GM15510 (cell line): ENCODE data around the gene PRSS22.

Source experiments
- POLR2A ChIP-seq: IDR thresholded peaks from 3 replicates; pipeline ENCODE4 v1.6.1; 2011; ENCODE audit warnings: borderline replicate concordance; ENCODE audit not compliant: insufficient read length; ENCODE audit errors: extremely low read depth

Gene PRSS22

GRCh38 chr16:2828876-2829430 lies 29.0 kb downstream of the PRSS22 start:
- TF ChIP-seq POLR2A = no peak

- TF ChIP-seq POLR2A = no peak
These were observed 29.5 kb downstream of the PRSS22 start for GRCh38 chr16:2828521-2828840.

GRCh38 chr16:2827831-2828520 lies 30.0 kb downstream of the PRSS22 start:
- TF ChIP-seq POLR2A = no peak

GRCh38 chr16:2827374-2827791 lies 30.6 kb downstream of the PRSS22 start:
- no peak for TF ChIP-seq POLR2A

GRCh38 chr16:2826591-2827373 lies 31.2 kb downstream of the PRSS22 start:
- TF ChIP-seq POLR2A = no peak

- no peak for TF ChIP-seq POLR2A
These were observed 32.1 kb downstream of the PRSS22 start for GRCh38 chr16:2825906-2826305.

GRCh38 chr16:2825049-2825742 lies 32.8 kb downstream of the PRSS22 start:
- no peak for TF ChIP-seq POLR2A

GRCh38 chr16:2824626-2825025 lies 33.3 kb downstream of the PRSS22 start:
- TF ChIP-seq POLR2A = no peak

- TF ChIP-seq POLR2A = no peak
These were observed 35.5 kb downstream of the PRSS22 start for GRCh38 chr16:2822496-2822895.

- no peak for TF ChIP-seq POLR2A
These were observed 35.8 kb downstream of the PRSS22 start for GRCh38 chr16:2822158-2822495.

- TF ChIP-seq POLR2A = no peak
These were observed 36.3 kb downstream of the PRSS22 start for GRCh38 chr16:2821487-2822157.

GRCh38 chr16:2820836-2821486 lies 37.0 kb downstream of the PRSS22 start:
- TF ChIP-seq POLR2A = no peak

- TF ChIP-seq POLR2A = no peak
These were observed 37.8 kb downstream of the PRSS22 start for GRCh38 chr16:2819939-2820835.
